Thyroid gland (tissue), 4 donors: Measurements from ENCODE around the gene SVOP. TPM values are rescaled to one million over a fixed set of nuclear protein-coding genes. Genes with fewer than 3 reads are reported as not detected.

Experiments used
- DNase-seq, 2 donors: peaks; one replicate each; pipeline ENCODE4 v3.0.0-alpha.2; 2019
- H3K27ac ChIP-seq, 3 donors: fragments of 200-600 bp; sonication (generic); 1 replicate in 2 of 3; 2 replicates in 1 of 3; pipeline ENCODE4 v1.5.1; 2016 to 2019; ENCODE audit warnings: mild to moderate bottlenecking in 1 of 3, moderate library complexity in 1 of 3
- H3K27me3 ChIP-seq: fragments of 200-600 bp; sonication (generic); one replicate; pipeline ENCODE4 v1.5.1; 2019
- H3K36me3 ChIP-seq, 2 donors: fragments of 200-600 bp; sonication (generic); one replicate each; pipeline ENCODE4 v1.5.1; 2016 to 2019
- H3K4me1 ChIP-seq, 2 donors: fragments of 200-600 bp; sonication (generic); one replicate each; pipeline ENCODE4 v1.5.1; 2017 to 2019
- H3K4me3 ChIP-seq, 3 donors: fragments of 200-600 bp; sonication (generic); replicated peaks in 1 of 3; 1 replicate in 2 of 3; 2 replicates in 1 of 3; pipeline ENCODE4 v1.5.1; 2016; ENCODE audit warnings: mild to moderate bottlenecking in 1 of 3
- H3K9me3 ChIP-seq: fragments of 200-600 bp; sonication (generic); one replicate; pipeline ENCODE4 v1.5.1; 2017
- CTCF ChIP-seq, 6 experiments: fragments of 200-600 bp in 3 of 6; fragments of 450-650 bp in 3 of 6; sonication (generic) in 3 of 6; IDR thresholded peaks; one replicate each; pipeline ENCODE4 v1.5.1; 2016 to 2019; ENCODE audit warnings: antibody characterized with exemption in 6 of 6, mild to moderate bottlenecking in 2 of 6, inconsistent platforms in 1 of 6, moderate library complexity in 1 of 6
- POLR2A ChIP-seq, 2 donors: fragments of 450-650 bp; IDR thresholded peaks; one replicate each; pipeline ENCODE4 v1.6.1; 2017; ENCODE audit warnings: antibody characterized with exemption in 2 of 2, mild to moderate bottlenecking in 2 of 2, moderate library complexity in 1 of 2
- WGBS, 2 donors: methylation state at CpG; one replicate each; pipeline ENCODE4 v1.1.5; 2017; 5-methylcytosine and 5-hydroxymethylcytosine counted together
- intact Hi-C: fragments of 100-400 bp; cut with DNase I; formaldehyde crosslinking; loops from one replicate; pipeline ENCODE4 v1.15.1; 2023
- total RNA-seq, 4 donors: library from RNA; depleted of rRNA; stranded (reverse); fragments of >200 nt; gene quantifications; one replicate each; pipeline ENCODE4 v1.2.3, GENCODE V29; 2016

SVOP gene
- total RNA-seq, 4 donors from 2014 or later = not detected

DNA sequence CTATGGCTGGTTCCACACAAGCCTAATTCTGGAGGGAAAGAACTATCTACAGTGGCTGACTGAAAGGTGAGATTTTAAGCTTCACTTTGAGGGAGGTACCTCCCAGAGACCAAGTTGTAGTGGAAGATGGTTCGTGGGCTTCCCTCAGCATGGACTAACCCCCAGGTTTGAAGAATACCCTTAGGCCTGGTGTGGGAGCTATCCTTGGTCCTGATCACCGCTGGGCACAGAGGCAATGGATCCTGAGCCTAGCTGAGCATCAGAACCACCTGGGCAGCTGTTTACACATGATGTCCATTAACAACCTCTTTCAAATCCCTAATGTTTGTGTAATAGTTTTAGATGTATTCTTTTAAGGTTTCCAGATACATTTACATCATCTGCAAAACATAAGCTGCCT lies 130.7 kb downstream of the SVOP start:
- Histone ChIP-seq H3K9me3 (no peaks in the 10 kb centered on the region), H3K27ac (no peak overlapping the region), H3K36me3 (no peaks in the 10 kb centered on the region), H3K4me1 (no peaks in the 10 kb centered on the region), H3K27me3 (no peaks in the 10 kb centered on the region), H3K4me3 (no peak overlapping the region)
- DNase-seq = no peak
- TF ChIP-seq POLR2A (IDR thresholded peaks at IDR 0.05) (no peak), CTCF (IDR thresholded peaks at IDR 0.05) (no peak)
- intact Hi-C loops = no loop called here
- WGBS, 2 donors = 64 to 67% methylated on average over 2 of the region's 2 CpGs

DNA sequence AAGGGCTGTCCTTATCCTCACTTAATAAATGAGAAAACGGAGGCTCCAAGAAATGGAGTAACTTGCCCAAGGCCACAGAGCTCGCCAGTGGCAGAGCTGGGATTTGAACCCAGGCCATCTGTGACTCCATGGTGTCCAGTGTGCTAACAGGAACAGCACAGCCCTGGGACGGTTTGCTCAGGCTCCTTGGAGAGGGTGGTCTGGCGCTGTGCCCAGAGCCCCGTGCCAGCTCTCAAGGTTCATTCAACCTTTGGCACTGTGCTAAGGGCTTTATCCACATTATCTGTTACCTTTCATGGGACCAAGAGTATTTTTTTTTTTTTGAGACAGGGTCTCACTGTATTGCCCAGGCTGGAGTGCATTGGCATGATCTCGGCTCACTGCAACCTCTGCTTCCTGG lies 132.8 kb downstream of the SVOP start:
- Histone ChIP-seq H3K9me3 (no peaks in the 10 kb centered on the region), H3K4me1 (no peaks in the 10 kb centered on the region), H3K27ac (no peak overlapping the region), H3K4me3 (no peak overlapping the region), H3K27me3 (no peaks in the 10 kb centered on the region), H3K36me3 (no peaks in the 10 kb centered on the region)
- WGBS, 2 donors = 53 to 54% methylated on average over 4 to 6 of the region's 6 CpGs
- DNase-seq = peak; percentile 77 to 80
- intact Hi-C loops = no loop called here
- TF ChIP-seq CTCF (IDR thresholded peaks at IDR 0.05) = no peak
- no peak for TF ChIP-seq POLR2A (IDR thresholded peaks at IDR 0.05)

DNA sequence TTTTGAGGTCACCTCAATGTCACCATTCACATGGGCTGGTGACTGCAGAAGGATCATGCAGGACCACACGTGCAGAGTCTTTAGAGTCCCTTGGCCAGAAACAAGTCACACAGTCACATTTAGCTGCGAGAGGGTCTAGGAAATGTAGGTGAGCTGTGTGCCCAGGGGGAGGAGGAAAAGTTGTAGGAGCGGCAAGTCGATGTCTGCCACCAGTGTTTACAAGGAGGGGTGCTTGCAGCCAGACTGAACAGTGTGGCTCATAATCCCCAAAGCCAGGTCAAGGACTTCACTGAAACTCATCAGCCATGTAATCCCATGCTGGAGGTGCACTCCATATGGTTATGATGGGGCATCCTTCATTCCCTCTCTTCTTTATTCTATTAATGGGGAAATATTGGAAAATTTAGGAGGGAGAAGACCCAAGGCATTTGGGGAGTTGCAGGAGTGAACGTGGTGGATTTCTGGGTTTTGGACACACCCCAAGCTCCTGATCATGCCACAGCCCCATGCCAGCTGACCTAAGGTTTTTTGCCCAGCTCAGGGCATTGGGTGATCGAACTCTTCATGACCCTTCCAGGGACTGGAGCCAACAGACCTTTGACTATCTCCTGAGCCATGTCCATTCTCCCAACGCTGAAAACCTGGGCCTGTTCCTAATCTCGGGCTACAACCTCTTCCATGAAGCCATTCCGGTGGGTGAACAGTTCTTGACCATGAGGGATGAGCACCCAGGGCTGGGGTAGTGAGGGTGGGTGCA lies 133.8 kb downstream of the SVOP start:
- H3K36me3 ChIP-seq = no peaks in the 10 kb centered on the region
- H3K9me3 ChIP-seq = no peaks in the 10 kb centered on the region
- no peak for DNase-seq
- 70% methylated on average over 9 of the region's 9 CpGs for WGBS, 2 donors
- no peaks in the 10 kb centered on the region for H3K27me3 ChIP-seq
- no peak overlapping the region for H3K4me3 ChIP-seq
- no peak overlapping the region for H3K27ac ChIP-seq
- H3K4me1 ChIP-seq = no peaks in the 10 kb centered on the region
- intact Hi-C loops = no loop called here
- no peak for TF ChIP-seq POLR2A (IDR thresholded peaks at IDR 0.05)
- TF ChIP-seq CTCF (IDR thresholded peaks at IDR 0.05) = no peak

GRCh38 chr12:108884116-108885012 lies 136.5 kb downstream of the SVOP start:
- no peak overlapping the region for H3K27ac ChIP-seq
- peak; percentile 20 to 24 for DNase-seq
- no peaks in the 10 kb centered on the region for H3K4me1 ChIP-seq
- H3K9me3 ChIP-seq = no peaks in the 10 kb centered on the region
- H3K27me3 ChIP-seq = no peaks in the 10 kb centered on the region
- TF ChIP-seq POLR2A (IDR thresholded peaks at IDR 0.05) (no peak), CTCF (IDR thresholded peaks at IDR 0.05) (peak in 4 of 6 experiments; percentile 10 to 44 (median 24))
- no peak overlapping the region for H3K4me3 ChIP-seq
- 58 to 65% methylated on average over 16 of the region's 16 CpGs for WGBS, 2 donors
- intact Hi-C loops = no loop called here
- H3K36me3 ChIP-seq = no peaks in the 10 kb centered on the region

DNA sequence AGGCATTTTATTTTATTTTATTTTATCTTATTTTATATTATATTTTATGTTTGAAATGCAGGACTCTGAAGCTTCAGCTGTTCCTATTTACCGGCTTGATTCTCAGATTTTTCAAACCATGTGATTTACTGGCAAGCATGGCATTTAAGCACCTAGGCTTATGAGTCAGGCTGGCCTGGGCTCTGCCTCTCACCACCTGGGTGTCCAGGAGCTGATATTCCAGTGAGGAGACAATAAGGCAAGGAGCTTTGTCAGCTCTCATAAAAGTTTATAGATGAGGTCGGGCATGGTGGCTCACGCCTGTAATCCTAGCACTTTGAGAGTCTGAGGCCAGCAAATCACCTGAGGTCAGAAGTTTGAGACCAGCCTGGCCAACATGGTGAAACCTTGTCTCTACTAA lies 138.9 kb downstream of the SVOP start:
- H3K4me3 ChIP-seq = no peak overlapping the region
- intact Hi-C loops = no loop called here
- no peaks in the 10 kb centered on the region for H3K9me3 ChIP-seq
- no peak for DNase-seq
- WGBS, 2 donors = 76 to 84% methylated on average over 3 of the region's 3 CpGs
- H3K27ac ChIP-seq = no peak overlapping the region
- no peak for TF ChIP-seq CTCF (IDR thresholded peaks at IDR 0.05)
- TF ChIP-seq POLR2A (IDR thresholded peaks at IDR 0.05) = no peak
- H3K4me1 ChIP-seq = no peaks in the 10 kb centered on the region
- no peaks in the 10 kb centered on the region for H3K36me3 ChIP-seq
- H3K27me3 ChIP-seq = no peaks in the 10 kb centered on the region
